KBM-7 (cell line): ENCODE results near the gene TRAM1L1.
A peak's percentile ranks its signal among the peaks of the same experiment; 100 is the strongest.

ENCODE experiments used
- DNase-seq: peaks from one replicate; pipeline ENCODE4 v3.0.0-alpha.2; 2015
- in situ Hi-C: fragments of 300-500 bp; cut with MboI; formaldehyde crosslinking; loops from 2 replicates; pipeline ENCODE4 v1.14.3; 2020; ENCODE audit warnings: low sequenced_read_pairs, low pct_unique_long_range_greater_than_20kb, mixed read lengths

Gene TRAM1L1

GRCh38 chr4:117084866-117085701 lies at the start of gene TRAM1L1:
TRAM1L1 (minus strand) TSS chr4:117085576; CDS start chr4:117085393, 183 bp downstream.
- peak; percentile 86 for DNase-seq
- in situ Hi-C loops = no loop called here

- DNase-seq = peak; percentile 68
- in situ Hi-C loops = no loop called here
Measured at GRCh38 chr4:117134386-117134785, 49.0 kb upstream of the TRAM1L1 start.

- in situ Hi-C loops = no loop called here
- no peak for DNase-seq
Measured at GRCh38 chr4:117096886-117097285, 11.5 kb upstream of the TRAM1L1 start.

- no peak for DNase-seq
- in situ Hi-C loops = no loop called here
Measured at GRCh38 chr4:117096462-117096861, 11.1 kb upstream of the TRAM1L1 start.

- DNase-seq = no peak
- in situ Hi-C loops = no loop called here
Measured at GRCh38 chr4:117093571-117093970, 8.2 kb upstream of the TRAM1L1 start.

- DNase-seq = no peak
- in situ Hi-C loops = no loop called here
Measured at GRCh38 chr4:117077760-117078159, 7.6 kb downstream of the TRAM1L1 start.

GRCh38 chr4:117068120-117068519 lies 17.3 kb downstream of the TRAM1L1 start:
- DNase-seq = no peak
- in situ Hi-C loops = no loop called here

- in situ Hi-C loops = no loop called here
- DNase-seq = no peak
Measured at GRCh38 chr4:117063961-117064696, 21.2 kb downstream of the TRAM1L1 start.

- DNase-seq = no peak
- in situ Hi-C loops = no loop called here
Measured at GRCh38 chr4:117042962-117043361, 42.4 kb downstream of the TRAM1L1 start.
